GM18526 (cell line): ENCODE measurements around the gene ADI1.

Experiments
- POLR2A ChIP-seq: IDR thresholded peaks from 3 replicates; pipeline ENCODE4 v1.6.1; 2011; ENCODE audit not compliant: insufficient read length; ENCODE audit errors: extremely low read depth

ADI1 gene

DNA sequence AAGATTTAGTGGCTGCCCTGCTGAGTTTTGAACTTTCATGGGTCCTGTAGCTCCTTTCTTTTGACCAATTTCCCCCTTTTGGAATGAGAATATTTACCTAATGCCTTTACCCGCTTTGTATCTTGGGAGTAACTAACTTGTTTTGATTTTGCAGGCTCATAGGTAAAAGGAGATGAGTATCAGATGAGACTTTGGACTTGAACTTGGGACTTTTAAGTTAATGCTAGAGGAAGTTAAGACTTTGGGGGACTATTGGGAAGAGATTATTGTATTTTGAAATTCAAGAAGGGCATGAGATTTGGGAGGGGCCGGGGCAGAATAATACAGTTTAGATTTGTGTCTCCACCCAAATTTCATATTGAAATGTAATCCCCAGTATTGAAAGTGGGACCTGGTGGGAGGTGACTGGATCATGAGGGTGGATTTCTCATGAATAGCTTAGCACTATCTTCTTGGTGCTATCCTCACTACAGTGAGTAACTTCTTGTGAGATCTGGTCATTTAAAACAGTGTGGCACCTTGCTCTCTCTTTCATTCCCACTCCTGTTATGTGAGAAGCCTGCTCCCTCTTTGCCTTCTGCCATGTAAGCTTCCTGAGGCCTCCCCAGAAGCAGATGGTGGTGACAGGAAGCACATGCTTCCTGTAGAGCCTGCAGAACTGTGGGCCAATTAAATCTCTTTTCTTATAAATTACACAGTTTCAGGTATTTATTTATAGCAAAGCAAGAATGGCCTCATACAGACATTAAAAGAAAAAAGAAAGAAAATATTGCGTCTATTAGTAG is 6.1 kb downstream of the ADI1 start:
- TF ChIP-seq POLR2A, result no peak

DNA sequence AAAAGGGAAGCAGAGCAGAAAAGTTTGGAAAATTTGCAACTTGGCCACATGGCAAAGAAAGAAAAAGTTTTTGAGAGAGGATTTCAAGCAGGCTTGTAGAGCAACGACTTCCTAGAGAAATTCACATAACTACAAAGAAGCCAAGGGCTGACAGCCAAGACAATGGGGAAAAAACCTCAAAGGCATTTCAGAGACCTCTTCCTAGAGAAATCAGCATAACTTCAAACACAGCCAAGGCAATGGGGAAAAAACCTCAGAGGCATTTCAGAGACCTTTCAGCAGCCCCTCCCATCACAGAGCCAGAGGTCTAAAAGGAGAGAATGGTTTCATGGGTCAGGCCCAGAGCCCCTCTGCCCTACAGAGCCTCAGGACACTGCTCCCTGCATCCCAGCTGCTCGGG is 7.2 kb downstream of the ADI1 start:
- no peak for TF ChIP-seq POLR2A

GRCh38 chr2:3505771-3506170 is 13.6 kb downstream of the ADI1 start:
- TF ChIP-seq POLR2A, result no peak

DNA sequence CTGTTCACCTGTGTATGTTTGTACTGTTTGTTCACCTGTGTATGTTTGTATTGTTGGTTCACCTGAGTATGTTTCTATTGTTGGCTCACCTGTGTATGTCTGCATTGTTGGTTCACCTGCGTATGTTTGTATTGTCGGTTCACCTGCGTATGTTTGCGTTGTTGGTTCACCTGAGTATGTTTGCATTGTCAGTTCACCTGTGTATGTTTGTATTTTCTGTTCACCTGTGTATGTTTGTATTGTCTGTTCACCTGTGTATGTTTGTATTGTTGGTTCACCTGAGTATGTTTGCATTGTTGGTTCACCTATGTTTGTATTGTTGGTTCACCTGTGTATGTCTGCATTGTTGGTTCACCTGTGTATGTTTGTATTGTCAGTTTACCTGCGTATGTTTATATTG is 14.6 kb downstream of the ADI1 start:
- TF ChIP-seq POLR2A, result no peak

DNA sequence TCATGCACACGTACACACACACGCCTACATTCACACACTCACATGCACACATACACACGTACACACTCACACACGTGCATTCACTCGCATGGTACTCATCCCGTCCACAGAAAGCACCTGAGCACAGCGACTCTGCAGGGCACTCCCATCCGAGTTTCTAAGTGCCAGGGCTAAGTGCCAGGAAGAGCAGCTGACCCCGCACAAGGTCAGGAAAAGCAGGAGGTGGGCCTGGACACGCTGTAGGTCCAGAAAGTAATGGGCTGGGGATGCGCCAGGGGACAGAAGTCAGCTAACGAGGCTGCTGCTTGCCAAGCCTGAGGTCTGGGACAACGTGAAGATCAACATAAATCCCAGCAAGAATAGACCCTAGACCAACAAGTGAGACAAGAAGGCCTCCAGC is 15.8 kb downstream of the ADI1 start:
- no peak for TF ChIP-seq POLR2A

DNA sequence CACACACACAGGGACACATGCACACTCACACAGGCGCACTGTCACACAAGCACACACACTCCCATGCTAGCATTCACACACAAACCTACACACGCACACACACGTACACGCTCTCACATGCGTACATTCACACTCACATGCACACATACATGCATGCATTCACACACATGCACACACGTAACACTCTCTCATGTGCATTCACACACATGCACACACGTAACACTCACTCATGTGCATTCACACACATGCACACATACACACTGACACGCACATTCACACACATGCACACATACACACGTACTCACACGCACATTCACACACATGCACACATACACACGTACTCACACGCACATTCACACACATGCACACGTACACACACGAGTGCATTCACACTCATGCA is 16.3 kb downstream of the ADI1 start:
- TF ChIP-seq POLR2A, result no peak

DNA sequence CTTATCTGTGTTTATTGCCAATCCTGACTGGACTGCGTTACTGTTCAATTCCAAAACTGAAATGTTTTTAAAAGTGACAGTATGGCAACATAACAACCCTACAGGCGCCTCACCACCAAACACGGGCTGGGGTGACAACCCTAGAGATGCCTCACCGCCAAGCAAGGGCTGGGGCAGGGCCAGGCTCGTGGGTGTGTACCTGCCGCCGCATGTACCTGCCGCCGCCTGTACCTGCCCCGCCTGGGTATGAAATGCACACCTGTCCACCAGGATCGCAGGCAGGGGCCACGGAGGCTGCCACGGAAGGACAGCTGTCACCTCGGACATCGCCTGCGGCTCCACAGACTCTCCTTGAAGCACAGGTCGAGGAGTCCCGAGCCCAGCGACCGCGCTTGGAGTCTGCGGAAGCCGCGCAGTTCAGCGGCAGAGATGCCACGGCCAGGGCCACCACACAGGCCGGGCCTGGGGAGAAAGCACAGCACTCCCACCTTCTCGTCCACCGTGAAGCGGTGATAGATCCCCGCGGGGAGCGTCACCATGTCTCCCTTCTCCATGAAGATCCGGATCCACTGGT is 18.9 kb downstream of the ADI1 start:
- TF ChIP-seq POLR2A, result no peak

- no peak for TF ChIP-seq POLR2A
Observed at GRCh38 chr2:3498783-3499394, 20.4 kb downstream of the ADI1 start.

DNA sequence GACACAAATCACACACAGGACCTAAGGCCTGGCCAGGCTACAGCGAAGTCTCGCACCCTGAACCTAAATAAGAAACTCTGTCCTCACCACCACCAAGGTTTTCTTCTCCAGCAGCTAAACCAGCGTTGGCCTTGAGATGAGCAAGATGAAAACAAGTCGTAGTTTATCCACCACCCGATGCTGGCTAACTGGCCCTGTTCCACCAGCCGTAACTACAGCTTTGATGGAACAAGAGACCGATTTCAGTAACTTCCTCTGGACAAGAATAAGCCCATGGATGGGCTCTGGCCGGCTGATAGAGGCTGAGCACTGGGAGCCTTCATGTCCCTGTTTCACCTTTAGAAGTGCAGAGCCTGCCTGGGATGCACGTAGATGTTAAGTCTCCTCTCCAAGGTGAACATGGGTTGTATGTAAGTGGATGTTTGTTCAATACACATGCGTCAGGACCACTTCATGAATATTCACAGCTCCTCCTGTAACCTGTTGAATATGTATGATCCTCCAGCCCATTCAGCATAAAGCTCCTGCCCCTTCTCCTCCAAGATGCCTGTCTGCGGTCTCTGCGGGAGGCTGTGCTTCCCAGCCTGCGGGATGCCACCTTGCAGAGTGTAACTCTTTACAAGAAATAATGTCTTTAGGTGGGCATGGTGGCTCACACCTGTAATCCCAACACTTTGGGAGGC is 24.2 kb downstream of the ADI1 start:
- no peak for TF ChIP-seq POLR2A

DNA sequence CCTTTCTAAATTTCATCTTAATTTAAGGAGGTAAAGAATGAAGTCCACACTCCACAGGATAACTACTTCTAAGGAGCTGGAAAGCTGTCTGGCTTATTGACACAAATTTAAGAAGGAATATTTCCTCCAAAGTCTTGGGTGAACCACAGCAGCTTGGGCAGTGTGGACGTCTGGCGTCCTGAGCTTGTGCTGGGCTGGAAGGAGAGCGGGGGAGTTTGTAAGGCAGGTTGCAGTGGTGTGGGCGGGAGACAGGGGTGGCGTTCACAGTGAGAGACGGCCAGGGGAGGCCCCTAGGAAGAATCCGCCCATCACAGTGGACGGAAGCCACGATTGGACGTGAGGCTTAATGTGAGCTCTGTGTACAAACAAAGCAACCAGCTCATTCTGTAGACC is 25.7 kb downstream of the ADI1 start:
- TF ChIP-seq POLR2A, result no peak

DNA sequence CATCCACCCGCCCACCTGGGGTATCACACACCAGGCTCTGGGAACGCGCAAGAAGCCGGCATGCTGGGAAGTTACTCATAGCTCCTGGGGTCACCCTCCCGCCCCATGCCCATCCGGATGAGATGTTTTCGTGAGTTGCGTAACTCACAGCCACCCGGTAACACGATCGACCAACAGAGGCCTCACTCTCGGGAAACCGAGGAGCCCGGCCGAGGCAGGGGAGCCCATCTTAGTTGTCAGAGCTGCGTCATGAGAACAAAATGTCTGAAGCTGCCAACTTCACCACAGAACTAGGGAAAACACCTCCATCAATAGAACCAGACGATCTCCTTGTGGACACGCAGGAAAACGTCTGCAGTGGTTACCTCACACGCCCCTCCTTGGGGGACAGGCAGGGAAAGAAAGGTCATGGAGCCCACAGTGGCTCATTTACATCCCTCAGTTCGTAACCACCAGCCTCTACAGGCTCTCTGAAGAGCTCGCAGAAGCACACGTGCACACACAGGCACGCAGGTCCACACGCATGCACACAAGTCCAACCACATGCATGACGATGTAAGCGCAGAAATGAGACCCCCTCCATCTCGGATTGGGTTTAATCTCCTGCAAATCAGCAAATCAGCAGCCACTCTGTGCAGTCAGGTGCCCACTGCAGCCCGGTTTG is 26.2 kb downstream of the ADI1 start:
- TF ChIP-seq POLR2A, result no peak

- TF ChIP-seq POLR2A, result no peak
Observed at GRCh38 chr2:3491716-3492474, 27.4 kb downstream of the ADI1 start.

GRCh38 chr2:3491306-3491705 is 28.0 kb downstream of the ADI1 start:
- TF ChIP-seq POLR2A, result no peak

DNA sequence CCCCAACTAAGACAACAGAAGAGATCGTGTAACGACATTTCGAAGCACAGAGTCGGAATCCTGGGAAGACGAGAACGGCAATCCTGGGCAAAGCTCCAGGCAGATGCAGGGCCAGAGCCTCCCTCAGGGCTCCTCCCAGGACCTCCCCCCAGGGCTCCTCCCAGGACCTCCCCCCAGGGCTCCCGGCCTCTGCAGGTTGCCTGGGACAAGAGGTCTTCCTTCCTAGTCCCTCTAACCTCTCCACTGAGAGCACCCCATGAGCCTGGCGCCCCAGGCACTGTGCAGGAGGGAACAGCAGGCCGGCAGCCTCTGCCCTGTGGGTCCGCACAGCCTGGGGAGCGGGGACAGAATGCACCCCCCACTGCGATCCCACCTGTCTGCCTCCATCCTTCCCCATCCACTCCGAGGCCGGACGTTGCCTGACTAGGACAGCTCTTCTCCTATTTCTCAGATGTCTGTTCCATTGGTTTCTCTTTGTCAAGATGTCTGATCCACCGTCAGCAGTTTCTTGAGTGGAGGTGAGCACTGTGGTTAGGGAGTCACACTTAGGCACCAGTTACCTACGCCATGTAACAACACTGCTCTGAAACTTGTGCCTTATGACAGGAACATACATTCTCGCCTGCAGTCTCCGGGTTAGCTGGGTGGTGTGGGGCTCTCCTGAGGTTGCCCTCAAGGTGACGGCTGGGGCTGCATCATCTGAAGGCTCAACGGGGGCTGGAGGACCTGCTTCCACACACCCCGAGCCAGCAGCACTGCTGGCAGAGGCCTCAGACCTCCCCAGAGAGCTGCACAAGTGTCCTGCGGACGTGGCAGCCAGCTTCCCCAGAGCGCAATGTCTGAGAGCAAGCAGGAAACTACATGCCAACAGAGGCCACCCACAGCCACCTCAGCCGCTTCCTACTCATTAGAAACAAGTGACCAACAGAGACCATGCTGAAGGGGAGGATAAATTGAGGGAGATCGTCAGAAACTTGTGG is 28.9 kb downstream of the ADI1 start:
- no peak for TF ChIP-seq POLR2A

DNA sequence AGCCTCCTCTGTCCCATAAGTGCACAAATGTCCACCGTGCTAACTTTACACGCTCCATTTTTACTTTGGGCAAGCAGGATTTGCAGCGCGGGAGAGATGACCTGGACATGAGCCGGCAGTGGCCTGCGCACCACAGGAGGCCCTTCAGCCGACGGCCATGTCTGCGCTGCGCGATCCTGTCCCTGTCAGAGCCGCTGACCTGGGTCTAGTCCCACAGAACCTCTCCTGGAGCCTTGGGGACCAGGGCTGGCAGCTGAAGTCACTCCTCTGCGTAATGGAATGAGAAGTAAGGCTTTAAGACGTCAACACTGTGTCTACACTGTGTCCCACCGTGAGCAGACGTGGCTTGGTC is 29.6 kb downstream of the ADI1 start:
- TF ChIP-seq POLR2A, result no peak
